ENCODE data around the gene MAOA.

Gene MAOA

GRCh38 chrX:43627147-43627546 is 29.0 kb upstream of the MAOA start:
- no peaks in the 10 kb centered on the region for H3K4me1 ChIP-seq (ENCODE audit: control insufficient read depth, insufficient read depth, low read length)
- TF ChIP-seq ZNF350 (tag by site-specific recombination; IDR thresholded peaks at IDR 0.05), result no peak
- TF ChIP-seq, protein P1, sequence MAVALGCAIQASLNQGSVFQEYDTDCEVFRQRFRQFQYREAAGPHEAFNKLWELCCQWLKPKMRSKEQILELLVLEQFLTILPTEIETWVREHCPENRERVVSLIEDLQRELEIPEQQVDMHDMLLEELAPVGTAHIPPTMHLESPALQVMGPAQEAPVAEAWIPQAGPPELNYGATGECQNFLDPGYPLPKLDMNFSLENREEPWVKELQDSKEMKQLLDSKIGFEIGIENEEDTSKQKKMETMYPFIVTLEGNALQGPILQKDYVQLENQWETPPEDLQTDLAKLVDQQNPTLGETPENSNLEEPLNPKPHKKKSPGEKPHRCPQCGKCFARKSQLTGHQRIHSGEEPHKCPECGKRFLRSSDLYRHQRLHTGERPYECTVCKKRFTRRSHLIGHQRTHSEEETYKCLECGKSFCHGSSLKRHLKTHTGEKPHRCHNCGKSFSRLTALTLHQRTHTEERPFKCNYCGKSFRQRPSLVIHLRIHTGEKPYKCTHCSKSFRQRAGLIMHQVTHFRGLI (tag by site-specific recombination; IDR thresholded peaks at IDR 0.05), result no peak
- TF ChIP-seq ZNF830 (tag by site-specific recombination; IDR thresholded peaks at IDR 0.05; ENCODE audit: low read depth), result no peak
- TF ChIP-seq ZNF292 (tag by site-specific recombination; IDR thresholded peaks at IDR 0.05; ENCODE audit: borderline replicate concordance, low read depth), result no peak
- TF ChIP-seq SCRT2 (tag by site-specific recombination; IDR thresholded peaks at IDR 0.05), result no peak
- TF ChIP-seq ZNF404 (tag by site-specific recombination; IDR thresholded peaks at IDR 0.05), result no peak
- TF ChIP-seq ZNF391 (tag by site-specific recombination; IDR thresholded peaks at IDR 0.05; ENCODE audit: borderline replicate concordance, low read depth), result no peak
- no peak for TF ChIP-seq ZFHX2 (tag by site-specific recombination; conservative IDR thresholded peaks at IDR 0.05)
- no peak for TF ChIP-seq ZNF837 (tag by site-specific recombination; IDR thresholded peaks at IDR 0.05)
- no peak for TF ChIP-seq ZNF670 (tag by site-specific recombination; IDR thresholded peaks at IDR 0.05; ENCODE audit: low read depth)
- no peak for TF ChIP-seq ZNF175 (tag by site-specific recombination; IDR thresholded peaks at IDR 0.05)
- TF ChIP-seq ZNF776 (tag by site-specific recombination; IDR thresholded peaks at IDR 0.05; ENCODE audit: borderline replicate concordance), result no peak
- no peak for TF ChIP-seq SP2 (tag by site-specific recombination; IDR thresholded peaks at IDR 0.05)
- TF ChIP-seq ZNF311 (tag by site-specific recombination; IDR thresholded peaks at IDR 0.05; ENCODE audit: borderline replicate concordance), result no peak
- TF ChIP-seq SALL2 (tag by site-specific recombination; IDR thresholded peaks at IDR 0.05; ENCODE audit: borderline replicate concordance), result no peak
- TF ChIP-seq ZNF600 (tag by site-specific recombination; IDR thresholded peaks at IDR 0.05), result no peak
- no peak for TF ChIP-seq ZNF544 (tag by site-specific recombination; IDR thresholded peaks at IDR 0.05)
- no peak for TF ChIP-seq ZNF112 (tag by site-specific recombination; IDR thresholded peaks at IDR 0.05)
- TF ChIP-seq ZFP41 (tag by site-specific recombination; IDR thresholded peaks at IDR 0.05; ENCODE audit: borderline replicate concordance), result no peak
- H3K9me3 ChIP-seq (ENCODE audit: control insufficient read depth, insufficient read depth, low read depth, low read length), result no peaks in the 10 kb centered on the region
- ChIA-PET POLR2A (no interaction called here), CTCF (interaction anchor here (1.5 kb wide), 1 partner anchor 12 kb away, joined by 5 read pairs; no protein-coding TSS in a partner anchor)
- H3K27ac ChIP-seq (ENCODE audit: extremely low read depth, low read depth, low read length), result no peak overlapping the region
- no peak overlapping the region for H3K4me3 ChIP-seq (ENCODE audit: low read depth, low read length)
- no peaks in the 10 kb centered on the region for H3K36me3 ChIP-seq (ENCODE audit: control insufficient read depth in 2 of 2, insufficient read depth in 1 of 2, low read length in 2 of 2)

DNA sequence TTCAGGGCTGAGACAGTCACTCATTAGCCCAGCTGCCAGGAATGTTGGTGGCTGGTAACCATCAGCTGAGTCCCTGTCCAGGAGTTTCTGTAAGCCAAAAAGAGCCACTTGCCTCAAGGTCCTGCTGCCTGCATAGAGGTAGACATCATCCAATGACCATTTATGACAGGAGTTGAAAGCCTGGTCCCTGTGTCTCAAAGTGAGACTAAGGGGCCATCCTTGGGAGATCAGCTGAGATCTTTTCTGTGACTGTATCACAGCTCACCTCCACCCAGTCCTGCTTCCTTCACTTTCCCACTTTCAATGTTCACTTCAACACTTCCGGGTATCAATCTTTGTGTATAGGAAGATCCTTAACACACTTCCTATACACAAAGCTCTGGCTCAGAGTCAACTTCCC is 28.4 kb upstream of the MAOA start:
- H3K36me3 ChIP-seq (ENCODE audit: control insufficient read depth in 2 of 2, insufficient read depth in 1 of 2, low read length in 2 of 2), result no peaks in the 10 kb centered on the region
- no peaks in the 10 kb centered on the region for H3K9me3 ChIP-seq (ENCODE audit: control insufficient read depth, insufficient read depth, low read depth, low read length)
- H3K27ac ChIP-seq (ENCODE audit: extremely low read depth, low read depth, low read length), result no peak overlapping the region
- H3K4me3 ChIP-seq (ENCODE audit: low read depth, low read length), result no peak overlapping the region
- ChIA-PET CTCF (interaction anchor here (1.5 kb wide), 1 partner anchor 12 kb away, joined by 5 read pairs; no protein-coding TSS in a partner anchor), POLR2A (no interaction called here)
- no peaks in the 10 kb centered on the region for H3K4me1 ChIP-seq (ENCODE audit: control insufficient read depth, insufficient read depth, low read length)
- no peak for TF ChIP-seq ZNF549 (tag by site-specific recombination; IDR thresholded peaks at IDR 0.05)
- TF ChIP-seq ZNF830 (tag by site-specific recombination; IDR thresholded peaks at IDR 0.05; ENCODE audit: low read depth), result no peak
- TF ChIP-seq BCL11A (tag by site-specific recombination; IDR thresholded peaks at IDR 0.05; ENCODE audit: low read depth), result no peak
- TF ChIP-seq, protein P2, sequence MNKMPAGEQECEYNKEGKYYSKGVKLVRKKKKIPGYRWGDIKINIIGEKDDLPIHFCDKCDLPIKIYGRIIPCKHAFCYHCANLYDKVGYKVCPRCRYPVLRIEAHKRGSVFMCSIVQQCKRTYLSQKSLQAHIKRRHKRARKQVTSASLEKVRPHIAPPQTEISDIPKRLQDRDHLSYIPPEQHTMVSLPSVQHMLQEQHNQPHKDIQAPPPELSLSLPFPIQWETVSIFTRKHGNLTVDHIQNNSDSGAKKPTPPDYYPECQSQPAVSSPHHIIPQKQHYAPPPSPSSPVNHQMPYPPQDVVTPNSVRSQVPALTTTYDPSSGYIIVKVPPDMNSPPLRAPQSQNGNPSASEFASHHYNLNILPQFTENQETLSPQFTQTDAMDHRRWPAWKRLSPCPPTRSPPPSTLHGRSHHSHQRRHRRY (tag by site-specific recombination; IDR thresholded peaks at IDR 0.05), result no peak
- TF ChIP-seq KLF7 (tag by site-specific recombination; IDR thresholded peaks at IDR 0.05; ENCODE audit: borderline replicate concordance), result no peak
- no peak for TF ChIP-seq ZNF266 (tag by site-specific recombination; IDR thresholded peaks at IDR 0.05; ENCODE audit: low read depth)
- no peak for TF ChIP-seq ZBTB17 (tag by site-specific recombination; IDR thresholded peaks at IDR 0.05)
- no peak for TF ChIP-seq ATF2 (tag by site-specific recombination; IDR thresholded peaks at IDR 0.05; ENCODE audit: low read depth)
- TF ChIP-seq, protein P3, sequence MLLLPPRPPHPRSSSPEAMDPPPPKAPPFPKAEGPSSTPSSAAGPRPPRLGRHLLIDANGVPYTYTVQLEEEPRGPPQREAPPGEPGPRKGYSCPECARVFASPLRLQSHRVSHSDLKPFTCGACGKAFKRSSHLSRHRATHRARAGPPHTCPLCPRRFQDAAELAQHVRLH (tag by site-specific recombination; IDR thresholded peaks at IDR 0.05), result no peak
- TF ChIP-seq HOXD13 (CRISPR knock-in tag; IDR thresholded peaks at IDR 0.05; ENCODE audit: borderline replicate concordance), result no peak
- no peak for TF ChIP-seq ZNF610 (tag by site-specific recombination; IDR thresholded peaks at IDR 0.05; ENCODE audit: borderline replicate concordance)
- TF ChIP-seq ZXDB (tag by site-specific recombination; IDR thresholded peaks at IDR 0.05), result no peak
- TF ChIP-seq, protein P4, sequence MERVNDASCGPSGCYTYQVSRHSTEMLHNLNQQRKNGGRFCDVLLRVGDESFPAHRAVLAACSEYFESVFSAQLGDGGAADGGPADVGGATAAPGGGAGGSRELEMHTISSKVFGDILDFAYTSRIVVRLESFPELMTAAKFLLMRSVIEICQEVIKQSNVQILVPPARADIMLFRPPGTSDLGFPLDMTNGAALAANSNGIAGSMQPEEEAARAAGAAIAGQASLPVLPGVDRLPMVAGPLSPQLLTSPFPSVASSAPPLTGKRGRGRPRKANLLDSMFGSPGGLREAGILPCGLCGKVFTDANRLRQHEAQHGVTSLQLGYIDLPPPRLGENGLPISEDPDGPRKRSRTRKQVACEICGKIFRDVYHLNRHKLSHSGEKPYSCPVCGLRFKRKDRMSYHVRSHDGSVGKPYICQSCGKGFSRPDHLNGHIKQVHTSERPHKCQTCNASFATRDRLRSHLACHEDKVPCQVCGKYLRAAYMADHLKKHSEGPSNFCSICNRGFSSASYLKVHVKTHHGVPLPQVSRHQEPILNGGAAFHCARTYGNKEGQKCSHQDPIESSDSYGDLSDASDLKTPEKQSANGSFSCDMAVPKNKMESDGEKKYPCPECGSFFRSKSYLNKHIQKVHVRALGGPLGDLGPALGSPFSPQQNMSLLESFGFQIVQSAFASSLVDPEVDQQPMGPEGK (tag by site-specific recombination; IDR thresholded peaks at IDR 0.05), result no peak
